GM12878 (cell line): ENCODE data around the gene TMC6. TPM values are rescaled to one million over a fixed set of nuclear protein-coding genes. Genes with fewer than 3 reads are reported as not detected.

ENCODE experiments used
- BCLAF1 ChIP-seq: fragments of 450-650 bp; IDR thresholded peaks from 2 replicates; pipeline ENCODE4 v1.6.1; 2017; ENCODE audit warnings: antibody characterized with exemption, mild to moderate bottlenecking, moderate library complexity
- CBFB ChIP-seq: IDR thresholded peaks from 2 replicates; pipeline ENCODE4 v1.6.1; 2016; ENCODE audit warnings: antibody characterized with exemption, low read depth
- CHD4 ChIP-seq: fragments of 200-600 bp; sonication (generic); IDR thresholded peaks from 2 replicates; pipeline ENCODE4 v1.6.1; 2016; ENCODE audit warnings: mild to moderate bottlenecking
- CUX1 ChIP-seq: IDR thresholded peaks from 2 replicates; pipeline ENCODE4 v1.6.1; 2012; ENCODE audit warnings: improper control_type of control experiment, low read depth, low read length; ENCODE audit not compliant: insufficient replicate concordance
- FOS ChIP-seq: IDR thresholded peaks from 3 replicates; pipeline ENCODE4 v1.6.1; 2011; ENCODE audit warnings: borderline replicate concordance; ENCODE audit not compliant: insufficient read length; ENCODE audit errors: extremely low read depth
- KAT2A ChIP-seq: conservative IDR thresholded peaks from 2 replicates; pipeline ENCODE4 v1.6.1; 2011; ENCODE audit warnings: low read depth, low read length; ENCODE audit not compliant: control insufficient read depth
- NFYB ChIP-seq: IDR thresholded peaks from 2 replicates; pipeline ENCODE4 v1.6.1; 2011; ENCODE audit warnings: low read depth, mild to moderate bottlenecking, low read length, improper control_type of control experiment, moderate library complexity; ENCODE audit not compliant: insufficient read depth
- NRF1 ChIP-seq: conservative IDR thresholded peaks from 2 replicates; pipeline ENCODE4 v1.6.1; 2011; ENCODE audit warnings: mild to moderate bottlenecking, low read depth, low read length, improper control_type of control experiment
- PAX8 ChIP-seq: fragments of 450-650 bp; IDR thresholded peaks from 2 replicates; pipeline ENCODE4 v1.6.1; 2017; ENCODE audit warnings: mild to moderate bottlenecking, moderate library complexity
- POLR2AphosphoS2 ChIP-seq: IDR thresholded peaks from 2 replicates; pipeline ENCODE4 v1.6.1; 2011; ENCODE audit warnings: low read depth, mild to moderate bottlenecking, low read length, improper control_type of control experiment, moderate library complexity
- RBBP5 ChIP-seq: fragments of 200-600 bp; sonication (generic); conservative IDR thresholded peaks from 2 replicates; pipeline ENCODE4 v1.6.1; 2016
- SIN3A ChIP-seq: IDR thresholded peaks from 2 replicates; pipeline ENCODE4 v1.6.1; 2012; ENCODE audit warnings: low read depth, low read length, improper control_type of control experiment
- USF1 ChIP-seq: IDR thresholded peaks from 2 replicates; pipeline ENCODE4 v1.6.1; 2011; ENCODE audit warnings: borderline replicate concordance, low read depth, mild to moderate bottlenecking, moderate library complexity, mixed read lengths, low read length; ENCODE audit not compliant: insufficient read depth; ENCODE audit errors: extremely low read length
- ZNF622 ChIP-seq: fragments of 450-650 bp; IDR thresholded peaks from 2 replicates; pipeline ENCODE4 v1.6.1; 2017; ENCODE audit warnings: mild to moderate bottlenecking, inconsistent platforms
- polyA plus RNA-seq, 11 experiments: library from polyadenylated mRNA; depleted of rRNA in 4 of 11; unstranded in 6 of 11; stranded (reverse) in 5 of 11; fragments of >200 nt; fragmentation: Nextera tagmentation in 4 of 11; fragmentation: Illumina TruSeq in 1 of 11; extraction: Ambion mirVana in 4 of 11; extraction: Trizol in 1 of 11; gene quantifications; 1 replicate in 1 of 11; 2 replicates in 10 of 11; pipeline versions ENCODE4 v1.2.1 to v1.2.3, GENCODE V29; 2011 to 2016; ENCODE audit warnings: inconsistent platforms in 2 of 11, missing spikeins in 2 of 11, low read depth in 1 of 11
- total RNA-seq, 4 experiments: library from RNA; depleted of rRNA in 3 of 4; stranded (reverse); fragments of >200 nt in 3 of 4; fragmentation: Illumina TruSeq in 1 of 4; extraction: Trizol in 1 of 4; gene quantifications; 2 replicates each; pipeline versions ENCODE4 v1.2.1 to v1.2.3, GENCODE V29; 2013 to 2021
- TF ChIP-seq, protein P1 (sequence below): IDR thresholded peaks from 2 replicates; pipeline ENCODE4 v1.6.1; 2011; ENCODE audit warnings: low read depth, low read length, improper control_type of control experiment, borderline replicate concordance
- TF ChIP-seq, protein P2 (sequence below): fragments of 450-650 bp; IDR thresholded peaks from 2 replicates; pipeline ENCODE4 v1.6.1; 2018; ENCODE audit warnings: mild to moderate bottlenecking, low read depth, moderate library complexity; ENCODE audit not compliant: partially characterized antibody

The TMC6 gene
- total and polyA plus RNA-seq, 10 of the 15 experiments (the other 5 are each of a cell fraction or from before 2014, with no cell fraction given), result 1.9 to 232 (median 60.6) TPM

- TF ChIP-seq CUX1 (no peak), ZNF622 (no peak), KAT2A (no peak), CHD4 (no peak), FOS (no peak), NFYB (no peak), NRF1 (no peak), CBFB (no peak), POLR2AphosphoS2 (peak; percentile 76), BCLAF1 (no peak), RBBP5 (no peak), SIN3A (peak; percentile 69; the same call in 1 of the 2 replicates), USF1 (no peak), PAX8 (no peak)
- TF ChIP-seq, protein P1, sequence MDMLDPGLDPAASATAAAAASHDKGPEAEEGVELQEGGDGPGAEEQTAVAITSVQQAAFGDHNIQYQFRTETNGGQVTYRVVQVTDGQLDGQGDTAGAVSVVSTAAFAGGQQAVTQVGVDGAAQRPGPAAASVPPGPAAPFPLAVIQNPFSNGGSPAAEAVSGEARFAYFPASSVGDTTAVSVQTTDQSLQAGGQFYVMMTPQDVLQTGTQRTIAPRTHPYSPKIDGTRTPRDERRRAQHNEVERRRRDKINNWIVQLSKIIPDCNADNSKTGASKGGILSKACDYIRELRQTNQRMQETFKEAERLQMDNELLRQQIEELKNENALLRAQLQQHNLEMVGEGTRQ, result no peak
- TF ChIP-seq, protein P2, sequence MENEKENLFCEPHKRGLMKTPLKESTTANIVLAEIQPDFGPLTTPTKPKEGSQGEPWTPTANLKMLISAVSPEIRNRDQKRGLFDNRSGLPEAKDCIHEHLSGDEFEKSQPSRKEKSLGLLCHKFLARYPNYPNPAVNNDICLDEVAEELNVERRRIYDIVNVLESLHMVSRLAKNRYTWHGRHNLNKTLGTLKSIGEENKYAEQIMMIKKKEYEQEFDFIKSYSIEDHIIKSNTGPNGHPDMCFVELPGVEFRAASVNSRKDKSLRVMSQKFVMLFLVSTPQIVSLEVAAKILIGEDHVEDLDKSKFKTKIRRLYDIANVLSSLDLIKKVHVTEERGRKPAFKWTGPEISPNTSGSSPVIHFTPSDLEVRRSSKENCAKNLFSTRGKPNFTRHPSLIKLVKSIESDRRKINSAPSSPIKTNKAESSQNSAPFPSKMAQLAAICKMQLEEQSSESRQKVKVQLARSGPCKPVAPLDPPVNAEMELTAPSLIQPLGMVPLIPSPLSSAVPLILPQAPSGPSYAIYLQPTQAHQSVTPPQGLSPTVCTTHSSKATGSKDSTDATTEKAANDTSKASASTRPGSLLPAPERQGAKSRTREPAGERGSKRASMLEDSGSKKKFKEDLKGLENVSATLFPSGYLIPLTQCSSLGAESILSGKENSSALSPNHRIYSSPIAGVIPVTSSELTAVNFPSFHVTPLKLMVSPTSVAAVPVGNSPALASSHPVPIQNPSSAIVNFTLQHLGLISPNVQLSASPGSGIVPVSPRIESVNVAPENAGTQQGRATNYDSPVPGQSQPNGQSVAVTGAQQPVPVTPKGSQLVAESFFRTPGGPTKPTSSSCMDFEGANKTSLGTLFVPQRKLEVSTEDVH, result no peak
These were observed 3.6 kb upstream of the TMC6 start (continued) for GRCh38 chr17:78132084-78132676.
